BE2C (cell line): ENCODE measurements around the gene TOP3B.

Source experiments
- DNase-seq: peaks from one replicate; pipeline ENCODE4 v3.0.0-alpha.2; 2020
- H3K27me3 ChIP-seq: fragments of 250-450 bp; sonication (Bioruptor Pico); 2 replicates; pipeline ENCODE4 v1.5.1; 2020; ENCODE audit warnings: mild to moderate bottlenecking
- H3K36me3 ChIP-seq: fragments of 250-450 bp; sonication (Bioruptor Pico); 2 replicates; pipeline ENCODE4 v1.5.1; 2020; ENCODE audit warnings: mild to moderate bottlenecking
- H3K4me1 ChIP-seq: fragments of 250-450 bp; sonication (Bioruptor Pico); 2 replicates; pipeline ENCODE4 v1.5.1; 2020
- H3K4me3 ChIP-seq: 2 replicates; pipeline ENCODE4 v1.5.1; 2011; ENCODE audit warnings: low read depth, low read length
- H3K9me3 ChIP-seq: fragments of 250-450 bp; sonication (Bioruptor Pico); 2 replicates; pipeline ENCODE4 v1.5.1; 2020
- CTCF ChIP-seq: IDR thresholded peaks from 2 replicates; pipeline ENCODE4 v1.5.1; 2012; ENCODE audit warnings: mild to moderate bottlenecking, low read depth, low read length

TOP3B gene

DNA sequence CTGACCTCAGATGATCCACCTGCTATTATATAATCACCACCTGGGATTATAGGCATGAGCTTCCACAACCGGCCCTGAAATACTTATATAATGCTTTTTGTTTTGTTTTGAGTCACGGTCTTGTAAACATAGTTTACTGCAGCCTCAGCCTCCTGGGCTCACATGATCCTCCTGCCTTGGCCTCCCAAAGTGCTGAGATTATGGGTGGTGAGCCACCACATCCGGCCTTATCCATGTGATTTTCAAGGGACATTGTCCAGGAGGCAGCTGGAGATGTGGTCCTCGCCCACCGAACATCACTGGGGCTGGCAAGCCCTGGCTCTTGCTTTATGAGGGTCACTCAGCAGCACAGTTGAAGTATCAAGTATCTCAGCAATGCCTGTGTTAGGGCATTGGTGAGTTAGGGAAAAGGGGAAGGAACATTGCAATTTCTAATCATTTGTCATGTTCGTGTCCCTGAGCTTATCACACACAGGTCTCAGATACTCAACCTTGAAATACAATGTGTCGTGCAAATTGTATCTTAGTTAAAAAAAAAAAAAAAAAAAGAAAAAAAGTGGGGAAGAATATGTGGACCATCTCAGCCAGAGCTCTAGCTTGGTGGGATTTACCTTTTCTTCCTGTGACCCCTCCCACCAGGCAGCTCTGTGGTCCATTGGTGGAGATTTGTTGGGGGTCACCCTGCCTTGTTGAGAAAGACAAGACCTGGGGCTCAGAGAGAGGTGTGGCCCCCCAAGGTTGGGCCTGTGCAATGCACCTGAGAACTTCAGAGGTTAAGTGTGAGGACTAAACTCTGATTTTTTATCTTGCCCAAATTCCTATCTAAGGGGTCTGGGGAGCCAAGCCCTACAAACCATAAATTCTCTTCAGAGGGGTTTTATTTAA, 74.7 kb downstream of the TOP3B start:
- no peak for DNase-seq
- Histone ChIP-seq H3K4me1 (no peaks in the 10 kb centered on the region), H3K36me3 (no peaks in the 10 kb centered on the region), H3K4me3 (no peak overlapping the region), H3K9me3 (no peaks in the 10 kb centered on the region), H3K27me3 (no peaks in the 10 kb centered on the region)
- TF ChIP-seq CTCF = no peak
